Neural cell (in vitro differentiated cells): ENCODE data around the gene DMBT1. TPM values are rescaled to one million over a fixed set of nuclear protein-coding genes. Genes with fewer than 3 reads are reported as not detected.
A peak's percentile ranks its signal among the peaks of the same experiment; 100 is the strongest.

ENCODE experiments used
- H2AFZ ChIP-seq: fragments of 200-600, 300-800 bp; sonication (generic), shearing (Covaris generic); 2 replicates; pipeline ENCODE4 v1.6.0; 2014; ENCODE audit warnings: low read depth, mild to moderate bottlenecking, antibody characterized with exemption, low read length, moderate library complexity
- H3F3A ChIP-seq: fragments of 200-600 bp; shearing (Covaris generic); 2 replicates; pipeline ENCODE4 v1.6.1; 2016; ENCODE audit warnings: mild to moderate bottlenecking, moderate library complexity, mixed read lengths, antibody characterized with exemption, low read length; ENCODE audit not compliant: insufficient read depth, poor library complexity, severe bottlenecking
- H3K27ac ChIP-seq: fragments of 200-600, 300-800 bp; sonication (generic), shearing (Covaris generic); 2 replicates; pipeline ENCODE4 v1.5.1; 2014; ENCODE audit warnings: mild to moderate bottlenecking, low read length, moderate library complexity
- H3K27me3 ChIP-seq: fragments of 300-800, 200-600 bp; sonication (generic), shearing (Covaris generic); 2 replicates; pipeline ENCODE4 v1.6.0; 2014; ENCODE audit warnings: mild to moderate bottlenecking, low read depth, low read length, moderate library complexity; ENCODE audit not compliant: insufficient read depth
- H3K36me3 ChIP-seq: fragments of 300-800, 200-600 bp; sonication (generic), shearing (Covaris generic); 2 replicates; pipeline ENCODE4 v1.5.1; 2014; ENCODE audit warnings: mild to moderate bottlenecking, antibody characterized with exemption, low read length, moderate library complexity; ENCODE audit not compliant: insufficient read depth
- H3K4me2 ChIP-seq: fragments of 300-800, 200-600 bp; sonication (generic), shearing (Covaris generic); 2 replicates; pipeline ENCODE4 v1.6.0; 2014; ENCODE audit warnings: mild to moderate bottlenecking, low read length
- H3K4me3 ChIP-seq: fragments of 300-800, 200-600 bp; sonication (generic), shearing (Covaris generic); 2 replicates; pipeline ENCODE4 v1.5.1; 2014; ENCODE audit warnings: mild to moderate bottlenecking, low read length, moderate library complexity
- H3K79me2 ChIP-seq: fragments of 200-600 bp; shearing (Covaris generic); replicated peaks from 2 replicates; pipeline ENCODE4 v1.6.0; 2014; ENCODE audit warnings: mild to moderate bottlenecking, low read length, moderate library complexity; ENCODE audit not compliant: insufficient read depth
- H3K9ac ChIP-seq: fragments of 300-800, 200-600 bp; sonication (generic), shearing (Covaris generic); 2 replicates; pipeline ENCODE4 v1.6.1; 2016; ENCODE audit warnings: mild to moderate bottlenecking, low read length, mixed read lengths
- H3K9me2 ChIP-seq: fragments of 200-600 bp; shearing (Covaris generic); 2 replicates; pipeline ENCODE4 v1.6.1; 2016; ENCODE audit warnings: mild to moderate bottlenecking, low read length, mixed read lengths; ENCODE audit not compliant: insufficient read depth
- H3K9me3 ChIP-seq: fragments of 200-600, 300-800 bp; sonication (generic), shearing (Covaris generic); 2 replicates; pipeline ENCODE4 v1.6.1; 2016; ENCODE audit warnings: mild to moderate bottlenecking, mixed run types, low read length, moderate library complexity, mixed read lengths
- H4K20me1 ChIP-seq: fragments of 200-600 bp; shearing (Covaris generic); 2 replicates; pipeline ENCODE4 v1.6.1; 2016; ENCODE audit warnings: mild to moderate bottlenecking, mixed run types; ENCODE audit not compliant: insufficient read depth
- EP300 ChIP-seq: fragments of 450-650 bp; conservative IDR thresholded peaks from 2 replicates; pipeline ENCODE4 v1.6.1; 2014; ENCODE audit warnings: antibody characterized with exemption, mild to moderate bottlenecking, moderate library complexity; ENCODE audit not compliant: poor library complexity, severe bottlenecking
- EZH2 ChIP-seq: fragments of 200-600, 300-800 bp; shearing (Covaris generic), sonication (generic); IDR thresholded peaks from 2 replicates; pipeline ENCODE4 v1.6.1; 2014; ENCODE audit warnings: antibody characterized with exemption, low read length, borderline replicate concordance, mild to moderate bottlenecking; ENCODE audit not compliant: insufficient read depth, poor library complexity, severe bottlenecking
- MXI1 ChIP-seq: fragments of 450-650 bp; conservative IDR thresholded peaks from 2 replicates; pipeline ENCODE4 v1.6.1; 2014; ENCODE audit warnings: antibody characterized with exemption, mild to moderate bottlenecking; ENCODE audit not compliant: poor library complexity, severe bottlenecking
- POLR2AphosphoS5 ChIP-seq: IDR thresholded peaks from 2 replicates; pipeline ENCODE4 v1.6.1; 2012
- RAD21 ChIP-seq: fragments of 450-650 bp; conservative IDR thresholded peaks from 2 replicates; pipeline ENCODE4 v1.6.1; 2014; ENCODE audit warnings: antibody characterized with exemption, mild to moderate bottlenecking, moderate library complexity
- SMC3 ChIP-seq: fragments of 450-650 bp; conservative IDR thresholded peaks from 2 replicates; pipeline ENCODE4 v1.6.1; 2014; ENCODE audit warnings: antibody characterized with exemption, mild to moderate bottlenecking, moderate library complexity; ENCODE audit not compliant: poor library complexity
- TAF1 ChIP-seq: IDR thresholded peaks from 2 replicates; pipeline ENCODE4 v1.6.1; 2012; ENCODE audit warnings: low read depth
- polyA plus RNA-seq: library from polyadenylated mRNA; depleted of rRNA; stranded (reverse); fragments of >200 nt; gene quantifications from 2 replicates; pipeline ENCODE4 v1.2.3, GENCODE V29; 2014
- TF ChIP-seq, protein P1 (sequence below): fragments of 450-650 bp; IDR thresholded peaks from 2 replicates; pipeline ENCODE4 v1.5.1; 2014; ENCODE audit warnings: antibody characterized with exemption, mild to moderate bottlenecking, moderate library complexity; ENCODE audit not compliant: poor library complexity, severe bottlenecking
- TF ChIP-seq, protein P2 (sequence below): IDR thresholded peaks from 2 replicates; pipeline ENCODE4 v1.6.1; 2012; ENCODE audit warnings: borderline replicate concordance

DMBT1 gene
- polyA plus RNA-seq, 1 donor from 2014 or later: not detected

DNA sequence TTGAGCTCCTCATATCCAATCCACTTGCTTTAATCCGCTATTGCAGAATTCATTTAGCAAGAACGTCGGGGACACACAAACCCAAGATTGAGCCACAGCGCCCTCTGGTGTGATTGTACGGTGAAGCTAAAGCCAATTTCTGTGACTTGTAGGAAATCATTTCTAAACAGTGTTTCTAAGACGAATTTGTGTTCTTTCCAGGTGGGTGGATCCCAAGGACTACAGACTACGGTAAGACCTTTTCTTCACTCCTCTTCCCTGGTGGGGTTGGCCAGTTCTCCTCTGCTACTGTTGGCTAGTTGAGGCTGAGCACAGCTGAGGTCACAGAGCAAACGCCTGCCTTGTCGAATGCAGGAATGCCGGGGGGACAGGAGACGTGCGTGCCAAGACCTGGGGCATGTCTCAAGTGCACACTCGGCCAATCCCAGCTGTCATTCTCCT is 5.2 kb downstream of the DMBT1 start:
- no peaks in the 10 kb centered on the region for H4K20me1 ChIP-seq
- H3K9me2 ChIP-seq: no peaks in the 10 kb centered on the region
- H3K9me3 ChIP-seq: no peaks in the 10 kb centered on the region
- no peaks in the 10 kb centered on the region for H3K36me3 ChIP-seq
- no peak overlapping the region for H3K9ac ChIP-seq
- TF ChIP-seq SMC3: peak; percentile 95
- TF ChIP-seq, protein P1, sequence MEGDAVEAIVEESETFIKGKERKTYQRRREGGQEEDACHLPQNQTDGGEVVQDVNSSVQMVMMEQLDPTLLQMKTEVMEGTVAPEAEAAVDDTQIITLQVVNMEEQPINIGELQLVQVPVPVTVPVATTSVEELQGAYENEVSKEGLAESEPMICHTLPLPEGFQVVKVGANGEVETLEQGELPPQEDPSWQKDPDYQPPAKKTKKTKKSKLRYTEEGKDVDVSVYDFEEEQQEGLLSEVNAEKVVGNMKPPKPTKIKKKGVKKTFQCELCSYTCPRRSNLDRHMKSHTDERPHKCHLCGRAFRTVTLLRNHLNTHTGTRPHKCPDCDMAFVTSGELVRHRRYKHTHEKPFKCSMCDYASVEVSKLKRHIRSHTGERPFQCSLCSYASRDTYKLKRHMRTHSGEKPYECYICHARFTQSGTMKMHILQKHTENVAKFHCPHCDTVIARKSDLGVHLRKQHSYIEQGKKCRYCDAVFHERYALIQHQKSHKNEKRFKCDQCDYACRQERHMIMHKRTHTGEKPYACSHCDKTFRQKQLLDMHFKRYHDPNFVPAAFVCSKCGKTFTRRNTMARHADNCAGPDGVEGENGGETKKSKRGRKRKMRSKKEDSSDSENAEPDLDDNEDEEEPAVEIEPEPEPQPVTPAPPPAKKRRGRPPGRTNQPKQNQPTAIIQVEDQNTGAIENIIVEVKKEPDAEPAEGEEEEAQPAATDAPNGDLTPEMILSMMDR: peak; percentile 87
- TF ChIP-seq RAD21: peak; percentile 89
- TF ChIP-seq, protein P2, sequence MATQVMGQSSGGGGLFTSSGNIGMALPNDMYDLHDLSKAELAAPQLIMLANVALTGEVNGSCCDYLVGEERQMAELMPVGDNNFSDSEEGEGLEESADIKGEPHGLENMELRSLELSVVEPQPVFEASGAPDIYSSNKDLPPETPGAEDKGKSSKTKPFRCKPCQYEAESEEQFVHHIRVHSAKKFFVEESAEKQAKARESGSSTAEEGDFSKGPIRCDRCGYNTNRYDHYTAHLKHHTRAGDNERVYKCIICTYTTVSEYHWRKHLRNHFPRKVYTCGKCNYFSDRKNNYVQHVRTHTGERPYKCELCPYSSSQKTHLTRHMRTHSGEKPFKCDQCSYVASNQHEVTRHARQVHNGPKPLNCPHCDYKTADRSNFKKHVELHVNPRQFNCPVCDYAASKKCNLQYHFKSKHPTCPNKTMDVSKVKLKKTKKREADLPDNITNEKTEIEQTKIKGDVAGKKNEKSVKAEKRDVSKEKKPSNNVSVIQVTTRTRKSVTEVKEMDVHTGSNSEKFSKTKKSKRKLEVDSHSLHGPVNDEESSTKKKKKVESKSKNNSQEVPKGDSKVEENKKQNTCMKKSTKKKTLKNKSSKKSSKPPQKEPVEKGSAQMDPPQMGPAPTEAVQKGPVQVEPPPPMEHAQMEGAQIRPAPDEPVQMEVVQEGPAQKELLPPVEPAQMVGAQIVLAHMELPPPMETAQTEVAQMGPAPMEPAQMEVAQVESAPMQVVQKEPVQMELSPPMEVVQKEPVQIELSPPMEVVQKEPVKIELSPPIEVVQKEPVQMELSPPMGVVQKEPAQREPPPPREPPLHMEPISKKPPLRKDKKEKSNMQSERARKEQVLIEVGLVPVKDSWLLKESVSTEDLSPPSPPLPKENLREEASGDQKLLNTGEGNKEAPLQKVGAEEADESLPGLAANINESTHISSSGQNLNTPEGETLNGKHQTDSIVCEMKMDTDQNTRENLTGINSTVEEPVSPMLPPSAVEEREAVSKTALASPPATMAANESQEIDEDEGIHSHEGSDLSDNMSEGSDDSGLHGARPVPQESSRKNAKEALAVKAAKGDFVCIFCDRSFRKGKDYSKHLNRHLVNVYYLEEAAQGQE: no peak
- H3K79me2 ChIP-seq: no peaks in the 10 kb centered on the region
- no peak overlapping the region for H3K4me2 ChIP-seq
- no peak overlapping the region for H3K4me3 ChIP-seq
- H2AFZ ChIP-seq: no peak overlapping the region
- H3K27me3 ChIP-seq: no peaks in the 10 kb centered on the region
- no peaks in the 10 kb centered on the region for H3F3A ChIP-seq
- H3K27ac ChIP-seq: no peak overlapping the region

DNA sequence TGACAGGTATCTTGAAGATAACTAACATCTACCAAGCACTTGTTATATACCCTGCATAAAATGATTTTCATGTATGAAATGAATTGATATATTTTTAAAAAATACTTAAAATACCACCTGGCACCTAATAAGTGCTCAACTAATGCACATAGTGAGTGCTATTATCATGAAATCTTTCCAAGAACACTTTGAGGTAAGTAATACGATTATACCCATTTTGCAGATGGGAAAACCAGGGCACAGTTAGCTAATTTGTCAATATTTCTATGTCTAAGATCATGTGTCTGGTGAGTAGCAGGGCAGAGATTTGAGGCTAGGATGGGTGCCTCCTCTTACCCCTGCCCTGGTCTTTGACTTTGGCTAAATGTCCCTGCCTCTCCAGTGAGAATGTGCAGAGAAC is 6.1 kb downstream of the DMBT1 start:
- H3K79me2 ChIP-seq: no peaks in the 10 kb centered on the region
- H3K4me3 ChIP-seq: no peak overlapping the region
- no peak overlapping the region for H2AFZ ChIP-seq
- H4K20me1 ChIP-seq: no peaks in the 10 kb centered on the region
- H3K27ac ChIP-seq: no peak overlapping the region
- no peaks in the 10 kb centered on the region for H3K36me3 ChIP-seq
- no peak overlapping the region for H3K4me2 ChIP-seq
- H3K9me2 ChIP-seq: no peaks in the 10 kb centered on the region
- no peak overlapping the region for H3K9ac ChIP-seq
- TF ChIP-seq TAF1 (no peak), MXI1 (no peak), EZH2 (no peak), SMC3 (no peak), RAD21 (no peak), EP300 (no peak), POLR2AphosphoS5 (no peak)
- TF ChIP-seq, protein P2: no peak
- TF ChIP-seq, protein P1: no peak
- no peaks in the 10 kb centered on the region for H3K27me3 ChIP-seq
- no peaks in the 10 kb centered on the region for H3F3A ChIP-seq
- no peaks in the 10 kb centered on the region for H3K9me3 ChIP-seq
